Liver (tissue), 9 donors: ENCODE results near the gene CEP170. TPM values are rescaled to one million over a fixed set of nuclear protein-coding genes. Genes with fewer than 3 reads are reported as not detected.

Source experiments
- DNase-seq: peaks from one replicate; pipeline ENCODE4 v3.0.0-alpha.2; 2017; ENCODE audit warnings: low spot score
- H3K27ac ChIP-seq, 2 donors: one replicate each; pipeline ENCODE4 v1.7.0; 2013; ENCODE audit warnings: inconsistent platforms in 2 of 2, low read length in 2 of 2, control low read depth in 1 of 2, low read depth in 1 of 2, mild to moderate bottlenecking in 1 of 2
- H3K27me3 ChIP-seq, 4 donors: one replicate each; pipeline versions ENCODE4 v1.6.1 to v1.7.0; 2013; ENCODE audit warnings: low read length in 3 of 4, inconsistent platforms in 1 of 4, mild to moderate bottlenecking in 1 of 4, moderate library complexity in 1 of 4; ENCODE audit not compliant: control insufficient read depth in 4 of 4, insufficient read depth in 4 of 4
- H3K36me3 ChIP-seq, 4 donors: one replicate each; pipeline versions ENCODE4 v1.6.1 to v1.7.0; 2013; ENCODE audit warnings: low read length in 3 of 4, mild to moderate bottlenecking in 3 of 4, low read depth in 1 of 4, moderate library complexity in 1 of 4; ENCODE audit not compliant: control insufficient read depth in 4 of 4, insufficient read depth in 3 of 4
- H3K4me1 ChIP-seq, 4 donors: one replicate each; pipeline versions ENCODE4 v1.6.1 to v1.7.0; 2013; ENCODE audit warnings: low read length in 3 of 4, mild to moderate bottlenecking in 3 of 4, moderate library complexity in 1 of 4; ENCODE audit not compliant: control insufficient read depth in 4 of 4, insufficient read depth in 4 of 4
- H3K4me3 ChIP-seq, 3 donors: one replicate each; pipeline versions ENCODE4 v1.6.1 to v1.7.0; 2013; ENCODE audit warnings: low read length in 3 of 3, control low read depth in 1 of 3, low read depth in 1 of 3, mild to moderate bottlenecking in 1 of 3
- H3K9ac ChIP-seq, 2 donors: one replicate each; pipeline ENCODE4 v1.7.0; 2013; ENCODE audit warnings: low read length in 2 of 2, mild to moderate bottlenecking in 2 of 2, moderate library complexity in 2 of 2, control low read depth in 1 of 2, low read depth in 1 of 2
- H3K9me3 ChIP-seq, 4 donors: one replicate each; pipeline versions ENCODE4 v1.6.1 to v1.7.0; 2013; ENCODE audit warnings: low read length in 3 of 4; ENCODE audit not compliant: control insufficient read depth in 4 of 4
- EGR1 ChIP-seq, 2 donors: IDR thresholded peaks; 2 replicates each; pipeline ENCODE4 v1.6.1; 2016 to 2018; ENCODE audit warnings: antibody characterized with exemption in 2 of 2, low read depth in 2 of 2
- FOXA1 ChIP-seq: IDR thresholded peaks from 2 replicates; pipeline ENCODE4 v1.6.1; 2016; ENCODE audit warnings: antibody characterized with exemption
- FOXA2 ChIP-seq: IDR thresholded peaks from 2 replicates; pipeline ENCODE4 v1.6.1; 2016; ENCODE audit warnings: antibody characterized with exemption
- GABPA ChIP-seq, 2 donors: IDR thresholded peaks in 1 of 2; conservative IDR thresholded peaks in 1 of 2; 2 replicates each; pipeline ENCODE4 v1.6.1; 2016; ENCODE audit warnings: antibody characterized with exemption in 2 of 2, mild to moderate bottlenecking in 1 of 2, moderate library complexity in 1 of 2
- HNF4A ChIP-seq, 2 donors: conservative IDR thresholded peaks; 2 replicates each; pipeline ENCODE4 v1.6.1; 2016; ENCODE audit warnings: antibody characterized with exemption in 2 of 2, mild to moderate bottlenecking in 2 of 2
- HNF4G ChIP-seq: IDR thresholded peaks from 2 replicates; pipeline ENCODE4 v1.6.1; 2016; ENCODE audit warnings: antibody characterized with exemption
- JUND ChIP-seq, 2 donors: IDR thresholded peaks; 2 replicates each; pipeline ENCODE4 v1.6.1; 2016; ENCODE audit warnings: antibody characterized with exemption in 2 of 2
- NR2F2 ChIP-seq: IDR thresholded peaks from 2 replicates; pipeline ENCODE4 v1.6.1; 2016; ENCODE audit warnings: antibody characterized with exemption
- RAD21 ChIP-seq, 2 donors: IDR thresholded peaks; 2 replicates each; pipeline ENCODE4 v1.6.1; 2016; ENCODE audit warnings: antibody characterized with exemption in 2 of 2, mild to moderate bottlenecking in 2 of 2
- RXRA ChIP-seq, 2 donors: IDR thresholded peaks; 2 replicates each; pipeline ENCODE4 v1.6.1; 2017 to 2018; ENCODE audit warnings: antibody characterized with exemption in 2 of 2, mild to moderate bottlenecking in 1 of 2
- SP1 ChIP-seq: IDR thresholded peaks from 2 replicates; pipeline ENCODE4 v1.6.1; 2018; ENCODE audit warnings: antibody characterized with exemption, mild to moderate bottlenecking
- TAF1 ChIP-seq: conservative IDR thresholded peaks from 2 replicates; pipeline ENCODE4 v1.6.1; 2016; ENCODE audit warnings: antibody characterized with exemption, mild to moderate bottlenecking
- YY1 ChIP-seq: IDR thresholded peaks from 2 replicates; pipeline ENCODE4 v1.6.1; 2016; ENCODE audit warnings: antibody characterized with exemption, mild to moderate bottlenecking
- WGBS: extraction: QIAGEN DNeasy Blood & Tissue Kit; methylation state at CpG from one replicate; pipeline ENCODE4 v1.1.7; 2013; 5-methylcytosine and 5-hydroxymethylcytosine counted together
- polyA plus RNA-seq, 2 donors: library from polyadenylated mRNA; stranded (reverse) in 1 of 2; unstranded in 1 of 2; fragments of 200-250 nt in 1 of 2; fragments of >200 nt in 1 of 2; fragmentation: Nextera tagmentation in 1 of 2; extraction: Ambion mirVana in 1 of 2; gene quantifications; one replicate each; pipeline versions ENCODE4 v1.2.1 to v1.2.3, GENCODE V29; 2013 to 2015
- total RNA-seq, 2 donors: library from RNA; depleted of rRNA; stranded (reverse); fragments of >200 nt; gene quantifications; one replicate each; pipeline ENCODE4 v1.2.3, GENCODE V29; 2014
- TF ChIP-seq, protein P1 (sequence below): IDR thresholded peaks from 2 replicates; pipeline ENCODE4 v1.6.1; 2016; ENCODE audit warnings: antibody characterized with exemption
- TF ChIP-seq, protein P2 (sequence below): fragments of 150-350 bp; IDR thresholded peaks from 2 replicates; pipeline ENCODE4 v1.5.1; 2017; ENCODE audit warnings: improper control_type of control experiment, low read depth, low read length; ENCODE audit not compliant: missing input control
- TF ChIP-seq, protein P3 (sequence below): IDR thresholded peaks from 2 replicates; pipeline ENCODE4 v1.6.1; 2016; ENCODE audit warnings: antibody characterized with exemption
- TF ChIP-seq, protein P4 (sequence below): IDR thresholded peaks from 2 replicates; pipeline ENCODE4 v1.6.1; 2016; ENCODE audit warnings: antibody characterized with exemption
- TF ChIP-seq, protein P5 (sequence below): IDR thresholded peaks from 2 replicates; pipeline ENCODE4 v1.6.1; 2016; ENCODE audit warnings: antibody characterized with exemption, mild to moderate bottlenecking
- donor health status: healthy.
- donor health status: healthy.
- donor health status: healthy.
- donor health status: healthy.
- donor health status: healthy.

Gene CEP170
- total and polyA plus RNA-seq, 4 donors = 5.0 to 21.5 (median 14.9) TPM

DNA sequence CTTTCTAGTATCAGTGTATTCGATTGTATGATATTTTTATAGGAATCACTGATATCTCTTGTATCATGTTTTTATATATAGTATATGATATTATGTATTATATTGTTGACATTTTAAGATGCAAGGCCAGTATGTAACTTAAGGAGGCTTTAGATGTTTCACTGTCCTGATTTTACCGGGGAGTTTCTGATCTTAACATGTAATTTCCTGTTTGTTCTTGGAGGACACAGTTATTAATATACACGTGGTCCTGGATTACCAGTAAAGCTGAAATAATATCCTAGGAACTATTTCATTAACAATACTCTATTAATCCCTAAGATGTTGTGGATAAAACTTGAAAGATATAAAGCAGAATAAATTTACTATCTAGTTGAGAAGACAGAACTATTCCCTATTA is 20.2 kb upstream of the CEP170 start:
- no peak for DNase-seq
- Histone ChIP-seq H3K4me1 (peaks cover 0 to 4% (median 0%) of the 10 kb centered on the region in 4 donors), H3K36me3 (peaks cover 0 to 30% (median 16%) of the 10 kb centered on the region in 4 donors), H3K9ac (no peak overlapping the region), H3K27me3 (no peaks in the 10 kb centered on the region), H3K27ac (no peak overlapping the region), H3K4me3 (no peak overlapping the region), H3K9me3 (no peaks in the 10 kb centered on the region)
- 78% methylated on average over 3 of the region's 3 CpGs for WGBS
- TF ChIP-seq, protein P1, sequence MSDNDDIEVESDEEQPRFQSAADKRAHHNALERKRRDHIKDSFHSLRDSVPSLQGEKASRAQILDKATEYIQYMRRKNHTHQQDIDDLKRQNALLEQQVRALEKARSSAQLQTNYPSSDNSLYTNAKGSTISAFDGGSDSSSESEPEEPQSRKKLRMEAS = no peak
- TF ChIP-seq RAD21 (IDR thresholded peaks at IDR 0.05) = no peak
- TF ChIP-seq EGR1 (IDR thresholded peaks at IDR 0.05; ENCODE audit: low read depth in 2 of 2) = no peak
- TF ChIP-seq HNF4G = no peak
- no peak for TF ChIP-seq HNF4A (conservative IDR thresholded peaks at IDR 0.05)
- TF ChIP-seq JUND (IDR thresholded peaks at IDR 0.05) = no peak
- TF ChIP-seq FOXA1 = no peak
- no peak for TF ChIP-seq TAF1
- TF ChIP-seq, protein P2, sequence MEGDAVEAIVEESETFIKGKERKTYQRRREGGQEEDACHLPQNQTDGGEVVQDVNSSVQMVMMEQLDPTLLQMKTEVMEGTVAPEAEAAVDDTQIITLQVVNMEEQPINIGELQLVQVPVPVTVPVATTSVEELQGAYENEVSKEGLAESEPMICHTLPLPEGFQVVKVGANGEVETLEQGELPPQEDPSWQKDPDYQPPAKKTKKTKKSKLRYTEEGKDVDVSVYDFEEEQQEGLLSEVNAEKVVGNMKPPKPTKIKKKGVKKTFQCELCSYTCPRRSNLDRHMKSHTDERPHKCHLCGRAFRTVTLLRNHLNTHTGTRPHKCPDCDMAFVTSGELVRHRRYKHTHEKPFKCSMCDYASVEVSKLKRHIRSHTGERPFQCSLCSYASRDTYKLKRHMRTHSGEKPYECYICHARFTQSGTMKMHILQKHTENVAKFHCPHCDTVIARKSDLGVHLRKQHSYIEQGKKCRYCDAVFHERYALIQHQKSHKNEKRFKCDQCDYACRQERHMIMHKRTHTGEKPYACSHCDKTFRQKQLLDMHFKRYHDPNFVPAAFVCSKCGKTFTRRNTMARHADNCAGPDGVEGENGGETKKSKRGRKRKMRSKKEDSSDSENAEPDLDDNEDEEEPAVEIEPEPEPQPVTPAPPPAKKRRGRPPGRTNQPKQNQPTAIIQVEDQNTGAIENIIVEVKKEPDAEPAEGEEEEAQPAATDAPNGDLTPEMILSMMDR = no peak
- no peak for TF ChIP-seq RXRA (IDR thresholded peaks at IDR 0.05)
- TF ChIP-seq, protein P3, sequence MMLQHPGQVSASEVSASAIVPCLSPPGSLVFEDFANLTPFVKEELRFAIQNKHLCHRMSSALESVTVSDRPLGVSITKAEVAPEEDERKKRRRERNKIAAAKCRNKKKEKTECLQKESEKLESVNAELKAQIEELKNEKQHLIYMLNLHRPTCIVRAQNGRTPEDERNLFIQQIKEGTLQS = no peak
- TF ChIP-seq SP1 = no peak
- no peak for TF ChIP-seq GABPA (IDR thresholded peaks at IDR 0.05 in 1 of 2, conservative IDR thresholded peaks at IDR 0.05 in 1 of 2)
- TF ChIP-seq, protein P4, sequence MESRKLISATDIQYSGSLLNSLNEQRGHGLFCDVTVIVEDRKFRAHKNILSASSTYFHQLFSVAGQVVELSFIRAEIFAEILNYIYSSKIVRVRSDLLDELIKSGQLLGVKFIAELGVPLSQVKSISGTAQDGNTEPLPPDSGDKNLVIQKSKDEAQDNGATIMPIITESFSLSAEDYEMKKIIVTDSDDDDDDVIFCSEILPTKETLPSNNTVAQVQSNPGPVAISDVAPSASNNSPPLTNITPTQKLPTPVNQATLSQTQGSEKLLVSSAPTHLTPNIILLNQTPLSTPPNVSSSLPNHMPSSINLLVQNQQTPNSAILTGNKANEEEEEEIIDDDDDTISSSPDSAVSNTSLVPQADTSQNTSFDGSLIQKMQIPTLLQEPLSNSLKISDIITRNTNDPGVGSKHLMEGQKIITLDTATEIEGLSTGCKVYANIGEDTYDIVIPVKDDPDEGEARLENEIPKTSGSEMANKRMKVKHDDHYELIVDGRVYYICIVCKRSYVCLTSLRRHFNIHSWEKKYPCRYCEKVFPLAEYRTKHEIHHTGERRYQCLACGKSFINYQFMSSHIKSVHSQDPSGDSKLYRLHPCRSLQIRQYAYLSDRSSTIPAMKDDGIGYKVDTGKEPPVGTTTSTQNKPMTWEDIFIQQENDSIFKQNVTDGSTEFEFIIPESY = no peak
- no peak for TF ChIP-seq FOXA2
- TF ChIP-seq NR2F2 = no peak
- TF ChIP-seq, protein P5, sequence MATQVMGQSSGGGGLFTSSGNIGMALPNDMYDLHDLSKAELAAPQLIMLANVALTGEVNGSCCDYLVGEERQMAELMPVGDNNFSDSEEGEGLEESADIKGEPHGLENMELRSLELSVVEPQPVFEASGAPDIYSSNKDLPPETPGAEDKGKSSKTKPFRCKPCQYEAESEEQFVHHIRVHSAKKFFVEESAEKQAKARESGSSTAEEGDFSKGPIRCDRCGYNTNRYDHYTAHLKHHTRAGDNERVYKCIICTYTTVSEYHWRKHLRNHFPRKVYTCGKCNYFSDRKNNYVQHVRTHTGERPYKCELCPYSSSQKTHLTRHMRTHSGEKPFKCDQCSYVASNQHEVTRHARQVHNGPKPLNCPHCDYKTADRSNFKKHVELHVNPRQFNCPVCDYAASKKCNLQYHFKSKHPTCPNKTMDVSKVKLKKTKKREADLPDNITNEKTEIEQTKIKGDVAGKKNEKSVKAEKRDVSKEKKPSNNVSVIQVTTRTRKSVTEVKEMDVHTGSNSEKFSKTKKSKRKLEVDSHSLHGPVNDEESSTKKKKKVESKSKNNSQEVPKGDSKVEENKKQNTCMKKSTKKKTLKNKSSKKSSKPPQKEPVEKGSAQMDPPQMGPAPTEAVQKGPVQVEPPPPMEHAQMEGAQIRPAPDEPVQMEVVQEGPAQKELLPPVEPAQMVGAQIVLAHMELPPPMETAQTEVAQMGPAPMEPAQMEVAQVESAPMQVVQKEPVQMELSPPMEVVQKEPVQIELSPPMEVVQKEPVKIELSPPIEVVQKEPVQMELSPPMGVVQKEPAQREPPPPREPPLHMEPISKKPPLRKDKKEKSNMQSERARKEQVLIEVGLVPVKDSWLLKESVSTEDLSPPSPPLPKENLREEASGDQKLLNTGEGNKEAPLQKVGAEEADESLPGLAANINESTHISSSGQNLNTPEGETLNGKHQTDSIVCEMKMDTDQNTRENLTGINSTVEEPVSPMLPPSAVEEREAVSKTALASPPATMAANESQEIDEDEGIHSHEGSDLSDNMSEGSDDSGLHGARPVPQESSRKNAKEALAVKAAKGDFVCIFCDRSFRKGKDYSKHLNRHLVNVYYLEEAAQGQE = no peak
- TF ChIP-seq YY1 = no peak
